Gastroesophageal sphincter (tissue), 3 donors: ENCODE results near the gene KCMF1.

Source experiments
- EP300 ChIP-seq: sonication (generic); formaldehyde crosslinking; IDR thresholded peaks from one replicate; pipeline ENCODE4 v1.6.1; 2017; ENCODE audit warnings: antibody characterized with exemption, mild to moderate bottlenecking
- POLR2A ChIP-seq, 2 donors: fragments of 450-650 bp; IDR thresholded peaks; one replicate each; pipeline ENCODE4 v1.6.1; 2017; ENCODE audit warnings: antibody characterized with exemption in 2 of 2, mild to moderate bottlenecking in 2 of 2, moderate library complexity in 1 of 2
- POLR2AphosphoS5 ChIP-seq: sonication (generic); formaldehyde crosslinking; IDR thresholded peaks from one replicate; pipeline ENCODE4 v1.6.1; 2017; ENCODE audit warnings: antibody characterized with exemption
- TF ChIP-seq, protein P1 (sequence below), 4 experiments: fragments of 200-600 bp in 2 of 4; fragments of 450-650 bp in 2 of 4; sonication (generic) in 1 of 4; IDR thresholded peaks; one replicate each; pipeline ENCODE4 v1.5.1; 2017 to 2019; ENCODE audit warnings: antibody characterized with exemption in 4 of 4, mild to moderate bottlenecking in 2 of 4, moderate library complexity in 2 of 4

DNA sequence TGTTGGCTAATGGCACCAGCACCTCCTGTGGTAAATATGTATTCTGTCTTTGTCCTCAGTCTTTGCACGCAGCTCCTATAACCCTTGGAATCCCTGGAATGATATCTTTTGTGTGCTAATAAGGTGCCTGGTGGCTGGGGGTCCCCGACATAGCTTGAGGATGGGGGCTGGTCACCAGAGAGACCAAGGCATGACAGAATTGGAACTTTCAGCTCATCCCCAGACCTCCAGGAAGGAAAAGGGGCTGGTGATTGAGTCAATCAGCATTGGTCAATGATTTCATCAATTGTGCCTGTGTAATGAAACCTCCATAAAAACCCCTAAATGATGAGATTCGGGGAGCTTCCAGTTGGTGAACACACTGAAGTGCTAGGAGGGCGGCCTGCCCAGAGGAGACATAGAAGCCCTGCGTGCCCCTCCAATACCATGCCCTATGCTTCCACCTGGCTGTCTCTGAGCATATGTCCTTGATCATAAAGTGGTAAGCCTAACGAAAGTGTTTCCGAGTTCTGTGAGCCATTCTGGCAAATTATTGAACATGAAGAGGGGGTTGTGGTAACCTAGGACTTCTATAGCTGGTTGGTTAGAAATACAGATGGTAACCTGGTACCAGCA is 26.6 kb upstream of the KCMF1 start:
- TF ChIP-seq, protein P1, sequence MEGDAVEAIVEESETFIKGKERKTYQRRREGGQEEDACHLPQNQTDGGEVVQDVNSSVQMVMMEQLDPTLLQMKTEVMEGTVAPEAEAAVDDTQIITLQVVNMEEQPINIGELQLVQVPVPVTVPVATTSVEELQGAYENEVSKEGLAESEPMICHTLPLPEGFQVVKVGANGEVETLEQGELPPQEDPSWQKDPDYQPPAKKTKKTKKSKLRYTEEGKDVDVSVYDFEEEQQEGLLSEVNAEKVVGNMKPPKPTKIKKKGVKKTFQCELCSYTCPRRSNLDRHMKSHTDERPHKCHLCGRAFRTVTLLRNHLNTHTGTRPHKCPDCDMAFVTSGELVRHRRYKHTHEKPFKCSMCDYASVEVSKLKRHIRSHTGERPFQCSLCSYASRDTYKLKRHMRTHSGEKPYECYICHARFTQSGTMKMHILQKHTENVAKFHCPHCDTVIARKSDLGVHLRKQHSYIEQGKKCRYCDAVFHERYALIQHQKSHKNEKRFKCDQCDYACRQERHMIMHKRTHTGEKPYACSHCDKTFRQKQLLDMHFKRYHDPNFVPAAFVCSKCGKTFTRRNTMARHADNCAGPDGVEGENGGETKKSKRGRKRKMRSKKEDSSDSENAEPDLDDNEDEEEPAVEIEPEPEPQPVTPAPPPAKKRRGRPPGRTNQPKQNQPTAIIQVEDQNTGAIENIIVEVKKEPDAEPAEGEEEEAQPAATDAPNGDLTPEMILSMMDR (IDR thresholded peaks at IDR 0.05), result no peak
- TF ChIP-seq POLR2A (IDR thresholded peaks at IDR 0.05) (no peak), EP300 (no peak), POLR2AphosphoS5 (no peak)
